ENCODE data around the gene PDE8A.
"Not testable (repeated sequence)": the region's sequence is repeated elsewhere in the genome, so short reads cannot be mapped to it uniquely, and the experiment has no call there.

Gene PDE8A

GRCh38 chr15:85139391-85139790 is 157.7 kb downstream of the PDE8A start:
- no peak for DNase-seq

- DNase-seq: no peak
Measured at GRCh38 chr15:85141726-85142125, 160.1 kb downstream of the PDE8A start.

GRCh38 chr15:85142312-85142711 is 160.7 kb downstream of the PDE8A start:
- DNase-seq: no peak

- DNase-seq: no peak
Measured at GRCh38 chr15:85149465-85150129, 167.9 kb downstream of the PDE8A start.

- DNase-seq: no peak
Measured at GRCh38 chr15:85150130-85150480, 168.4 kb downstream of the PDE8A start.

GRCh38 chr15:85151145-85151544 is 169.5 kb downstream of the PDE8A start:
- DNase-seq: no peak

GRCh38 chr15:85151861-85152260 is 170.2 kb downstream of the PDE8A start:
- no peak for DNase-seq

- no peak for DNase-seq
Measured at GRCh38 chr15:85154061-85154460, 172.4 kb downstream of the PDE8A start.

- no peak for DNase-seq
Measured at GRCh38 chr15:85155360-85155759, 173.7 kb downstream of the PDE8A start.

- no peak for DNase-seq
Measured at GRCh38 chr15:85155857-85156256, 174.2 kb downstream of the PDE8A start.

- no peak for DNase-seq
Measured at GRCh38 chr15:85157344-85157743, 175.7 kb downstream of the PDE8A start.

- no peak for DNase-seq
Measured at GRCh38 chr15:85162237-85162636, 180.6 kb downstream of the PDE8A start.

GRCh38 chr15:85164841-85165466 is 183.3 kb downstream of the PDE8A start:
- DNase-seq: no peak

GRCh38 chr15:85167568-85167967 is 185.9 kb downstream of the PDE8A start:
- DNase-seq: no peak

- peak in 2 of 4 experiments; percentile 10 to 15 for DNase-seq
Measured at GRCh38 chr15:85168642-85169173, 187.1 kb downstream of the PDE8A start.

GRCh38 chr15:85171736-85172135 is 190.1 kb downstream of the PDE8A start:
- no peak for DNase-seq

GRCh38 chr15:85172846-85173490 is 191.3 kb downstream of the PDE8A start:
- no peak for DNase-seq

- DNase-seq: not testable (repeated sequence)
Measured at GRCh38 chr15:85173630-85174029, 192.0 kb downstream of the PDE8A start.

- no peak for DNase-seq
Measured at GRCh38 chr15:85174521-85174920, 192.9 kb downstream of the PDE8A start.

- not testable (repeated sequence) for DNase-seq
Measured at GRCh38 chr15:85177042-85177515, 195.4 kb downstream of the PDE8A start.

GRCh38 chr15:85178308-85178707 is 196.7 kb downstream of the PDE8A start:
- no peak for DNase-seq

- DNase-seq: no peak
Measured at GRCh38 chr15:85179700-85180099, 198.0 kb downstream of the PDE8A start.

GRCh38 chr15:85185350-85185749 is 203.7 kb downstream of the PDE8A start:
- not testable (repeated sequence) for DNase-seq

- DNase-seq: not testable (repeated sequence)
Measured at GRCh38 chr15:85188171-85188577, 206.5 kb downstream of the PDE8A start.
